Measurements from ENCODE around the gene ARL10. TPM values are rescaled to one million over a fixed set of nuclear protein-coding genes. Genes with fewer than 3 reads are reported as not detected.

The ARL10 gene
- polyA plus RNA-seq, 1 experiment, result 3.2 TPM

- no peak for TF ChIP-seq CTCF (IDR thresholded peaks at IDR 0.05; ENCODE audit: insufficient read depth, low read depth, low read length)
- H3K4me3 ChIP-seq (ENCODE audit: low read depth, low read length), result no peak overlapping the region
- DNase-seq (ENCODE audit: low read depth), result no peak
- CTCF ChIA-PET, result no interaction called here
- H3K36me3 ChIP-seq (ENCODE audit: control insufficient read depth, insufficient read depth, low read length), result peaks cover 24% of the 10 kb centered on the region
- no peaks in the 10 kb centered on the region for H3K27me3 ChIP-seq (ENCODE audit: control insufficient read depth, insufficient read depth, low read length)
- POLR2A ChIA-PET, result no interaction called here
Measured at GRCh38 chr5:176396330-176396729, 31.0 kb downstream of the ARL10 start.

- POLR2A ChIA-PET, result no interaction called here
- Histone ChIP-seq H3K36me3 (ENCODE audit: control insufficient read depth, insufficient read depth, low read length) (peaks cover 16% of the 10 kb centered on the region), H3K27me3 (ENCODE audit: control insufficient read depth, insufficient read depth, low read length) (no peaks in the 10 kb centered on the region), H3K4me3 (ENCODE audit: low read depth, low read length) (no peak overlapping the region)
- no peak for DNase-seq (ENCODE audit: low read depth)
- CTCF ChIA-PET, result no interaction called here
- TF ChIP-seq CTCF (IDR thresholded peaks at IDR 0.05; ENCODE audit: insufficient read depth, low read depth, low read length), result no peak
Measured at GRCh38 chr5:176397736-176398420, 32.6 kb downstream of the ARL10 start.

GRCh38 chr5:176400382-176401156 lies 35.3 kb downstream of the ARL10 start:
- peaks cover 12% of the 10 kb centered on the region for H3K36me3 ChIP-seq (ENCODE audit: control insufficient read depth, insufficient read depth, low read length)
- POLR2A ChIA-PET, result no interaction called here
- H3K27me3 ChIP-seq (ENCODE audit: control insufficient read depth, insufficient read depth, low read length), result no peaks in the 10 kb centered on the region
- no peak overlapping the region for H3K4me3 ChIP-seq (ENCODE audit: low read depth, low read length)
- no peak for DNase-seq (ENCODE audit: low read depth)
- CTCF ChIA-PET, result interaction anchor here (0.5 kb wide), 1 partner anchor 891 kb away, joined by 3 read pairs; no protein-coding TSS in a partner anchor
- no peak for TF ChIP-seq CTCF (IDR thresholded peaks at IDR 0.05; ENCODE audit: insufficient read depth, low read depth, low read length)

GRCh38 chr5:176401281-176402205 lies 36.3 kb downstream of the ARL10 start:
- POLR2A ChIA-PET, result no interaction called here

More at GRCh38 chr5:176401281-176402205, 36.3 kb downstream of the ARL10 start:
- Histone ChIP-seq H3K36me3 (ENCODE audit: control insufficient read depth, insufficient read depth, low read length) (peaks cover 14% of the 10 kb centered on the region), H3K4me3 (ENCODE audit: low read depth, low read length) (no peak overlapping the region), H3K27me3 (ENCODE audit: control insufficient read depth, insufficient read depth, low read length) (no peaks in the 10 kb centered on the region)
- no peak for DNase-seq (ENCODE audit: low read depth)
- CTCF ChIA-PET, result no interaction called here
- TF ChIP-seq CTCF (IDR thresholded peaks at IDR 0.05; ENCODE audit: insufficient read depth, low read depth, low read length), result no peak
